WI38 (cell line): ENCODE data around the gene EWSR1.

Experiments
- H3K4me3 ChIP-seq: 2 replicates; pipeline ENCODE4 v1.5.1; 2011; ENCODE audit warnings: low read depth, mild to moderate bottlenecking, control low read depth, low read length
- CTCF ChIP-seq: IDR thresholded peaks from 2 replicates; pipeline ENCODE4 v1.5.1; 2012; ENCODE audit warnings: low read depth, mild to moderate bottlenecking, control low read depth, low read length

The EWSR1 gene

GRCh38 chr22:29327089-29327764, 59.2 kb downstream of the EWSR1 start:
- no peak for TF ChIP-seq CTCF
- H3K4me3 ChIP-seq: no peak overlapping the region

GRCh38 chr22:29328055-29328454, 60.0 kb downstream of the EWSR1 start:
- no peak for TF ChIP-seq CTCF
- H3K4me3 ChIP-seq: no peak overlapping the region

DNA sequence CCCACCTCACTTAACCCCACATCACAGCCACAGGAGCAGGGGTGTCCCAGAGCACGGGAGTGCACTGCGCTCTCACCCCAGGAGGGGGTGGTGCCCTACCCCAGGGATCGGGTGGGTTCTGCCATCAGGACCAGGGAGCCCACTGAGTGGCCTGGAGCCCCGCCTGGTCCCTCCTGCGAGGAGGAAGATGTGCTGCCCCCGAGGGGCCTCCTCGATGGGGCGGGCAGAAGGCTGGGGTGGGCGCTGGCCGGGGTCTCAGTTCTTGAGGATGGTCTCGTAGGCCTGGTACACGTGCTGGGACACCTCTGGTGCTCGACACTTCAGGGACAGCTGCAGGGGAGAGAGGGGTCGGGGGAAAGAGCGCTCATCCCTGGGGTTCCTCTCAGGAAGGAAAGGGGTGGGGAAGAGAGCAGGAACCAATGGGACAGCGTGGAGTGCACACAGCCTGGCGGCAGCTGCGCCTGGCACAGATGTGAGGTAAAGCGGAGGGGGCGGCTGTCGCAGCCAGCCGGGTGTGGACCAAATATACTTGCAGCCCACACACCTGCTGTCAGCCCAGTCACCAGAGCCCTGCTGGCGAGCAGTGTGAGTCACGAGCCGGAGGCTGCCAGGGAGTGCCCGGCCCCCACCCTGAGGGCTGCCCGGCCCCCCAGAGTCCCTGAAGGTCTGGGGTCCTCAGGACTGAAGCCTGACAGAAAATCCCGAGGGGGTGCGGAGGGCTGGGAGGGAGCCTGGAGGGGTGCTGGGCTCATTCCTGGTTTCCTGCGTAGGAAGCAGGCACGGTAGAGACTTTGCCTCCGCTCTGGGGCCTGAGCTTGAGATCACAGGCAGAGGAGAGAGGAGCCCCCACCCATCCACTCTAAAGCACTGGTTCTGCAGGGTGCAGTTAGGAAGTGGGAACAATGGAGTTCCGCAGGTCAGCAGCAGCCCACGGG, 60.8 kb downstream of the EWSR1 start:
- TF ChIP-seq CTCF: no peak
- H3K4me3 ChIP-seq: no peak overlapping the region

GRCh38 chr22:29329581-29329980, 61.5 kb downstream of the EWSR1 start:
- no peak overlapping the region for H3K4me3 ChIP-seq
- TF ChIP-seq CTCF: no peak

DNA sequence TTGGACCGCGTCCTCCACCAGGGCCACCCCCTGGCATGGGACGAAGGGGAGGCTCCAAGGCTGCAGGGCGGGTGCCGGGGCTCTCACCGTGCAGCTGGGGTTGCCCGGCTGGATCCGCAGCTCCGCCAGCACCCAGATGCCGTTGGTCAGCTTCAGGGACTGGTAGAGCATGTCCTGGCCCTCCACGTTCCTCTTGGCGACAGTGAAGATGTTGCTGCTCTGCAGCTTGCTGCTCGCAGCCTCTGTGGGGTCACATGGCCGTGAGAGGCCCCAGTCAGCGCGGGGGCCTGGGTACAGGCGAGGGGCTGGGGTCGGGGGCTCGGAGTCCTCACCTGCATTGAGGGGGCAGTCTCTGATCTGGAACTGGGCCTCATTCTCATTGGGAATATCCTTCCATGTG, 62.2 kb downstream of the EWSR1 start:
- no peak overlapping the region for H3K4me3 ChIP-seq
- no peak for TF ChIP-seq CTCF

GRCh38 chr22:29330753-29331152, 62.7 kb downstream of the EWSR1 start:
- no peak for TF ChIP-seq CTCF
- no peak overlapping the region for H3K4me3 ChIP-seq

- H3K4me3 ChIP-seq: no peak overlapping the region
- no peak for TF ChIP-seq CTCF
Observed at GRCh38 chr22:29331213-29331612, 63.1 kb downstream of the EWSR1 start.
